ENCODE measurements around the gene VPS13D. TPM values are rescaled to one million over a fixed set of nuclear protein-coding genes. Genes with fewer than 3 reads are reported as not detected.

The VPS13D gene
- total RNA-seq, 4 donors from 2014 or later, result 42.5 to 103 (median 59.8) TPM

GRCh38 chr1:12284486-12284885 is 54.7 kb downstream of the VPS13D start:
- TF ChIP-seq POLR2A (IDR thresholded peaks at IDR 0.05), result no peak
- no peak for TF ChIP-seq CTCF (IDR thresholded peaks at IDR 0.05)
- Histone ChIP-seq H3K27ac (no peak overlapping the region), H3K27me3 (no peaks in the 10 kb centered on the region), H3K9me3 (no peaks in the 10 kb centered on the region), H3K4me3 (no peak overlapping the region), H3K4me1 (peaks cover 0 to 8% (median 0%) of the 10 kb centered on the region in 3 donors), H3K36me3 (peaks cover 10 to 100% (median 24%) of the 10 kb centered on the region in 3 donors)
- intact Hi-C loops (cut with DNase I), result no loop called here
- WGBS, 2 donors, result 58 to 70% methylated on average over 4 to 5 of the region's 5 CpGs
- DNase-seq, result no peak

GRCh38 chr1:12285496-12286143 is 55.8 kb downstream of the VPS13D start:
- peaks cover 10 to 100% (median 19%) of the 10 kb centered on the region in 3 donors for H3K36me3 ChIP-seq
- no peak overlapping the region for H3K27ac ChIP-seq
- DNase-seq, result no peak
- H3K9me3 ChIP-seq, result no peaks in the 10 kb centered on the region
- no peak overlapping the region for H3K4me3 ChIP-seq
- no peaks in the 10 kb centered on the region for H3K27me3 ChIP-seq
- H3K4me1 ChIP-seq, result peaks cover 0 to 8% (median 0%) of the 10 kb centered on the region in 3 donors
- intact Hi-C loops (cut with DNase I), result no loop called here
- TF ChIP-seq CTCF (IDR thresholded peaks at IDR 0.05) (no peak), POLR2A (IDR thresholded peaks at IDR 0.05) (no peak)
- WGBS, 2 donors, result 92 to 98% methylated on average over 5 of the region's 5 CpGs

GRCh38 chr1:12287869-12288268 is 58.0 kb downstream of the VPS13D start:
- Histone ChIP-seq H3K4me1 (peaks cover 0 to 8% (median 0%) of the 10 kb centered on the region in 3 donors), H3K9me3 (no peaks in the 10 kb centered on the region), H3K27me3 (no peaks in the 10 kb centered on the region), H3K4me3 (no peak overlapping the region), H3K36me3 (peaks cover 6 to 100% (median 9%) of the 10 kb centered on the region in 3 donors), H3K27ac (no peak overlapping the region)
- DNase-seq, result no peak
- intact Hi-C loops (cut with DNase I), result no loop called here
- TF ChIP-seq CTCF (IDR thresholded peaks at IDR 0.05), result no peak
- no peak for TF ChIP-seq POLR2A (IDR thresholded peaks at IDR 0.05)
- 69 to 83% methylated on average over 3 of the region's 3 CpGs for whole genome bisulfite sequencing, 2 donors

GRCh38 chr1:12290828-12291227 is 61.0 kb downstream of the VPS13D start:
- H3K9me3 ChIP-seq, result no peaks in the 10 kb centered on the region
- no peak for DNase-seq
- H3K4me3 ChIP-seq, result no peak overlapping the region
- no peak overlapping the region for H3K27ac ChIP-seq
- intact Hi-C loops (cut with DNase I), result no loop called here
- no peak for TF ChIP-seq POLR2A (IDR thresholded peaks at IDR 0.05)
- TF ChIP-seq CTCF (IDR thresholded peaks at IDR 0.05), result no peak
- WGBS, 2 donors, result 95 to 96% methylated on average over 1 of the region's 1 CpG
- H3K27me3 ChIP-seq, result no peaks in the 10 kb centered on the region
- H3K36me3 ChIP-seq, result peaks cover 10 to 100% (median 13%) of the 10 kb centered on the region in 3 donors
- no peaks in the 10 kb centered on the region for H3K4me1 ChIP-seq

- H3K27ac ChIP-seq, result no peak overlapping the region
- no peak overlapping the region for H3K4me3 ChIP-seq
- no peak for TF ChIP-seq CTCF (IDR thresholded peaks at IDR 0.05)
- TF ChIP-seq POLR2A (IDR thresholded peaks at IDR 0.05), result no peak
- no peak for DNase-seq
- no peaks in the 10 kb centered on the region for H3K27me3 ChIP-seq
- WGBS, 2 donors, result 92 to 97% methylated on average over 11 of the region's 11 CpGs
- H3K36me3 ChIP-seq, result peaks cover 6 to 100% (median 8%) of the 10 kb centered on the region in 3 donors
- no peaks in the 10 kb centered on the region for H3K4me1 ChIP-seq
- intact Hi-C loops (cut with DNase I), result no loop called here
- H3K9me3 ChIP-seq, result no peaks in the 10 kb centered on the region
Observed at GRCh38 chr1:12293416-12293815, 63.6 kb downstream of the VPS13D start.

Measured in esophagus squamous epithelium (tissue), 5 donors.